Thyroid gland (tissue), 4 donors: ENCODE measurements around the gene GNPDA2.

Source experiments
- CTCF ChIP-seq, 6 experiments: fragments of 200-600 bp in 3 of 6; fragments of 450-650 bp in 3 of 6; sonication (generic) in 3 of 6; IDR thresholded peaks; one replicate each; pipeline ENCODE4 v1.5.1; 2016 to 2019; ENCODE audit warnings: antibody characterized with exemption in 6 of 6, mild to moderate bottlenecking in 2 of 6, inconsistent platforms in 1 of 6, moderate library complexity in 1 of 6
- POLR2A ChIP-seq, 2 donors: fragments of 450-650 bp; IDR thresholded peaks; one replicate each; pipeline ENCODE4 v1.6.1; 2017; ENCODE audit warnings: antibody characterized with exemption in 2 of 2, mild to moderate bottlenecking in 2 of 2, moderate library complexity in 1 of 2

- no peak for TF ChIP-seq CTCF (IDR thresholded peaks at IDR 0.05)
- TF ChIP-seq POLR2A (IDR thresholded peaks at IDR 0.05): no peak
Measured at GRCh38 chr4:44713125-44713524, 13.2 kb downstream of the GNPDA2 start.
